Lung microvascular endothelial cell (primary cell): ENCODE results near the gene GRPEL2. TPM values are rescaled to one million over a fixed set of nuclear protein-coding genes. Genes with fewer than 3 reads are reported as not detected.

Source experiments
- DNase-seq, 2 donors: peaks; one replicate each; pipeline versions ENCODE4 v3.0.0 to v3.0.0-alpha.2; 2010; ENCODE audit warnings: low read depth in 2 of 2
- total RNA-seq: library from RNA; depleted of rRNA; stranded (reverse); fragments of >200 nt; gene quantifications from 2 replicates; pipeline ENCODE4 v1.2.1, GENCODE V29; 2014

GRPEL2 gene
- total RNA-seq, 1 donor from 2014 or later: 128 TPM

DNA sequence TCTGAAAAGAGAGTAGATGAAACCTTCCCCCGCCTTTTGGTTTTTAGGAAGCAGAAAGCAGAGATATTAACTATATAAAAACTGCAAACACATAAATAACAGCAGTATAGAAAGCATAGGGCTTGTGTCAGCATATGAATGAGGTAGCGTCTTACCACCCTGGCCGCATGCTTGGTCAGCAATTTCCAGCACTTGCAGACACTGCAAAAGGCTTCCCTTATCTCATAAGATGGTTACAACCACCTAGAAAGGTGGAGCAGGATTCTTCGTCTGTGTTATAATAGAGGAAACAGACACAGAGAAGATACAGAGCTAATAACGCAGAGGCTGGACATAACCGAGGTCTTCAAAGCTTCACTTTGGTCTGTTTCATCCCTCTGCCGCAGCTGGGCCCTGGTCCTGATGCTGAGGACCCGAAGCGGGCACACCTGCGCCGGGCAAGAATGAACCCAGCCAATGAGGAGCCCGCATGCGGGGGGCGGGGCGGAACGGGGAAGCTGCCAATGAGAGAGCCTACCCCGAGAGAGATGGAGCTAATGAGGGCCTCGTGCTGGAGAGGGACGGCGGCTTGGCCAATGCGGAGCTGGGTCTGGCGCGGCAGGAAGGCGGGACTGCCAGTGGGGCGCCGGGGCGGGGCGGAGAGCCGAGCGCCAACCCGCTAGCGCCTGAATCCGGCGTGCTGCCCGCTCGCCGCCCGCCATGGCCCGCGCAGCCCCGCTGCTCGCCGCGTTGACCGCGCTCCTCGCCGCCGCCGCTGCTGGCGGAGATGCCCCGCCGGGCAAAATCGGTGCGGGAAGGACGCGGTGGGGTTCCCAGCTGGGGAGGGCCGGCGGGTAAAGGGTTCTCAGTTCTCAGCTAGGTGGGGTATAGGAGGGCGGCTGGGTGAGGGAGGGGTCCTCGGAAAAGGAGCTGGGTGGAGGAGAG, 12.3 kb downstream of the GRPEL2 start, which contains the start of gene PCYOX1L:
Gene PCYOX1L (plus strand): TSS at position 677 of the 924 bp plus-strand sequence. CDS start 23 bp downstream, at position 700.
- DNase-seq: peak; percentile 95 to 97

DNA sequence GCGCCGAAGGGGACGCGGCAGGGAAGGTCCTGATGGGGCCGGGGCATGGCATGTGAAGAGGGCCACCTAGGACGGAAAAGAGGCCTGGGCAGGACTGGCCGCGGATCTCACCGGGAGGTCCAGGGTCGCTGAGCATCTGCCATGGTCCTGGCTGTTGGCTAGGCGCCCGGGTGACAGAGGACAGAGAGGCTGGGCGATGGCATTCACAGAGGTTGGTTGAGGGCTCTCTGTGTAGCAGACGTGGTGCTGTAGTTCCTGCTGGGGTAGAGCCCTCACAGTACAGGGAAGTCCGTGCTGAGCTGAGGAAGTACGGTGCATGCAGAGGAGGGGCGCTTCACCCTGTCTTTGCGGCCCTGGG, 13.0 kb downstream of the GRPEL2 start:
- DNase-seq: peak; percentile 17 to 78

GRCh38 chr5:149358868-149359495, 13.7 kb downstream of the GRPEL2 start:
- DNase-seq: no peak

DNA sequence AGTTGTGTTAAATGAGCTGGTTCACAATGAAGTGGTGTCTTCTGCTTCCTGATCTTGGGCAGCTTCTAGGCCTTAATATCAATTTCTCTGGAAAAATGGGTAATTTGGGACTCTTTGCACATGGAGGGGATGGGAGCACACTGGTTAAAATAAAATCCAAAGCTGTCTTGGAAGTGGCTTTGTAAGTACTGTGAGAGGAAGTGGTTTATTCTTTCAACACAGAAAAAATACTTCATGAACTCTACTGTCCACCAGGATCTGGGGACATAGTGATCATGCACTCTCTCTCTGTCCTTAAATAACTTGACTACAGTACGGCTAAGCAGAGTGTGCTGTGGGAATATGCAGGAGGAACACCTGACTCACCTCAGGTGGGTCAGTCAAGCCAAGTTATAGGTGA, 15.0 kb downstream of the GRPEL2 start:
- DNase-seq: no peak

DNA sequence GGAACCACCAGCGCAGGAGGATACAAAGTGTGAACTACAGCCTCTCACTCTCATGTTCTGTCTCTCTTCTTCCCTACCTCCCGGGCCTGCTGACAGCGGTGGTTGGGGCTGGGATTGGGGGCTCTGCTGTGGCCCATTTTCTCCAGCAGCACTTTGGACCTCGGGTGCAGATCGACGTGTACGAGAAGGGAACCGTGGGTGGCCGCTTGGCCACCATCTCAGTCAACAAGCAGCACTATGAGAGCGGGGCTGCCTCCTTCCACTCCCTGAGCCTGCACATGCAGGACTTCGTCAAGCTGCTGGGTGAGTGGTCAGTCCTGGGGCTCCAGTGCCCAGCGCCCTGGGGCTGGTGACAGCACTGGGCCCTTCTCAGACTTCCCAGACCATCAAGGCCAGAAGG, 17.2 kb downstream of the GRPEL2 start:
- DNase-seq: no peak

GRCh38 chr5:149363358-149363757, 18.1 kb downstream of the GRPEL2 start:
- no peak for DNase-seq

DNA sequence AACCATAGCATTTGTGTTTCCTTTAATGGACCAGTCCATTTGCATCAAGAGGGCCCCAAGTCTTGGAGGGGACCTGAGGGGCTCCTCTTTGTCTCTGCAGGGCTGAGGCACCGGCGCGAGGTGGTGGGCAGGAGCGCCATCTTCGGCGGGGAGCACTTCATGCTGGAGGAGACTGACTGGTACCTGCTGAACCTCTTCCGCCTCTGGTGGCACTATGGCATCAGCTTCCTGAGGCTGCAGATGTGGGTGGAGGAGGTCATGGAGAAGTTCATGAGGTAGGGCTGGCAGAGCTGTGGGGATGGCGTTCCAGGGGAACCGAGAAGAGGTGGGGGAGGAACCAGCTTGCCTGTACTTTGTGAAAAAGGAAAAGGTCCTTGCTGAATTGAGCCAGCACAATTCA, 18.6 kb downstream of the GRPEL2 start:
- no peak for DNase-seq

GRCh38 chr5:149364719-149365118, 19.4 kb downstream of the GRPEL2 start:
- DNase-seq: no peak

DNA sequence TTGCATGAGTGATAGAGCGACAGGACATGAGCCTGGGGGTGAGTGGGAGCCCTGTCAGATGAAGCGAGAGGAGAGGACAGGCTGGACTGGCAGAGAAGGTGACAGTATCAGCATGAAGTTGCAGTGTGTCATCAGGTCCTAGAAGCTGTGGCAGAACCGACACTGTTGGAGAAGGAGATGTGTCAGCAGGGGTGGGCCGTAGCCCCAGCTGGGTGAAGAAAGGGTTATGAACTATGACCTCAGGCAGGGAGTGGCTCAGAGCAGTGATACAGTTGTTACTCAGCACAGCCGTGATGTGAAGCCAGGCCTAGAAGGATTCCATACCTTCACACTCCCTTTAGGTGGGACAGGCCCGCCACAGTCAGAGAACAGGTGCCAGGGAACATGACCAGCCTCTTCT, 20.1 kb downstream of the GRPEL2 start:
- no peak for DNase-seq

GRCh38 chr5:149366169-149366729, 20.9 kb downstream of the GRPEL2 start:
- no peak for DNase-seq

DNA sequence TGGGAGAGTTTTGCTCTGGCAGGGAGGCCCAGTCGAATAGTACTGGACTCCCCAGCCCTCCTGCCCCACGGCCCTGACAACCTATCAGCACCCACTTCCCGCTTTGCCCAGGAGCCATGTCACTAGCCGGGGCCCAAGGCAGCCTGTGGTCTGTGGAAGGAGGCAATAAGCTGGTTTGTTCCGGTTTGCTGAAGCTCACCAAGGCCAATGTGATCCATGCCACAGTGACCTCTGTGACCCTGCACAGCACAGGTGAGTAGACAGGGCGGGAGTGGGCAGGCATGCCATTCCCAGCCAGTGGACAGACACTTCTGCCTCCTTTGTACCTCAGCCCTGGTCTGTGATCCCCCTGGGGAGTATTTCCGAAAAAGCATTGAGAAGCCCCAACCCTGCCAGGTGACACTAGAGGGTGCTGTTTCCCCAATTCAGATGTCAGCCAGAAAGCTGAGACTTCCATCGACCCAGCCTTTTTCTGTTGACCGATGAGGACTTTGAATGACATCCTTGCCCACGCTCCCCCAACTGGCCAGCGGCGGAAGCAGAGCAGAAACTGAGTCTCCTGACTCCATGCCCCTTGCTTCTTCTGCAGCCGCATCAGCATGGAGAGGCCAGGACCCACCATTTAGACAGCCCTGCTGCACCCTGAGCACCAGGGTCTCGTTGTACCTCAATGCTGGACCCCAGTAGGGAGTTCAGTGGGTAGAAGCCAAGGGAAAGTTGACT, 22.1 kb downstream of the GRPEL2 start:
- peak; percentile 70 to 71 for DNase-seq

DNA sequence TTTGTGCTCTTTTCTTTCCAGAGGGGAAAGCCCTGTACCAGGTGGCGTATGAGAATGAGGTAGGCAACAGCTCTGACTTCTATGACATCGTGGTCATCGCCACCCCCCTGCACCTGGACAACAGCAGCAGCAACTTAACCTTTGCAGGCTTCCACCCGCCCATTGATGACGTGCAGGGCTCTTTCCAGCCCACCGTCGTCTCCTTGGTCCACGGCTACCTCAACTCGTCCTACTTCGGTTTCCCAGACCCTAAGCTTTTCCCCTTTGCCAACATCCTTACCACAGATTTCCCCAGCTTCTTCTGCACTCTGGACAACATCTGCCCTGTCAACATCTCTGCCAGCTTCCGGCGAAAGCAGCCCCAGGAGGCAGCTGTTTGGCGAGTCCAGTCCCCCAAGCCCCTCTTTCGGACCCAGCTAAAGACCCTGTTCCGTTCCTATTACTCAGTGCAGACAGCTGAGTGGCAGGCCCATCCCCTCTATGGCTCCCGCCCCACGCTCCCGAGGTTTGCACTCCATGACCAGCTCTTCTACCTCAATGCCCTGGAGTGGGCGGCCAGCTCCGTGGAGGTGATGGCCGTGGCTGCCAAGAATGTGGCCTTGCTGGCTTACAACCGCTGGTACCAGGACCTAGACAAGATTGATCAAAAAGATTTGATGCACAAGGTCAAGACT, 22.8 kb downstream of the GRPEL2 start:
- DNase-seq: no peak

DNA sequence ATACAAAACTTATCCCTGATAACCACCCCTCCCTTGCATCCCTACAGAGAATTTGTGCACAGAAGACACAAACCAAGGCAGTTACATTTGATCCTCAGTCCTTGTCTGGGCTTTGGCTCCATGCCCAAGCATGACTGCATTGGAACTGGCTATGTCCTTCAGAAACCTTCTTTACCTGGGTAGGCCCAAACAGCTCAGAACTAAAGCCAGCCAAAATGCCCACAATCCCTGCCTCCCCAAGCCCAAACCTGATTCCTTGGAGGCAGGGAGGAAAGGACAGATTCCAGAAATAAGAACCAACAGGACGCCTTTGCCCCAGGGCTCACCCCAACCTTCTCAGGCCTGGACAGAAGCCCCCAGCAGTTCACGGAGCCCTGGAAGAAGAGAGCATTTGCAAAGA, 25.6 kb downstream of the GRPEL2 start:
- DNase-seq: no peak

DNA sequence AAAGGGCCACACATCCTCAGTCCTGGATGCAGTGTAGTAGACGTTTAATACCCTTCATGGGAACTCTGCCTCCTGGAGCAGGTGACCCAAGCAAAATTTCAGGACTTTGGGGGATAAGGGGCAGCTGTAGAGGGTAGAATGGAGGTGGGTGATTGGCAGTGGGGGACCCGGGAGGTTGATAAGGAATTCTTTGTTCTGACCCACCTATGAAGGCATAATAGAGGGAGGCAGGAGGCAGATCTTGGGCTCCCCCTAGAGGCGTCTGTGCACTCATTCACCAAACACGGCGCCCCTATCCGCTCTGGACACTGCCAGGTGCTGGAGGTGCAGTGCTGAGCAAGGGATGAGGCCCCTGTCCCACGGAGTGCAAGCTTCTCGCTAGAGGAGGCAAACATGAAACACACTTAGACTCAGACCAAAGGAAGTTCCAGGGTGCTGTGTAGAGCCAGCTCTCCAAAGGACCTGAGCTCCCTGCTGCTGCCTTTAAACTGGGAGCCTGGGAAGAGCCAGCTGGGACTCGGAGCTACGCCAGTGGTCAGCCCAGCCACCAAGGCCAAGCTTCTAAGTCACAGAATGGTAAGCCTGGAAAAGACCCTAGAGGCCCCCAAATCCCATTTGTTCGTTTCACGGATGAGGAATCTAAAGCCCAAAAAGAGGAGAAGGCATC, 26.1 kb downstream of the GRPEL2 start:
- peak; percentile 65 to 80 for DNase-seq

DNA sequence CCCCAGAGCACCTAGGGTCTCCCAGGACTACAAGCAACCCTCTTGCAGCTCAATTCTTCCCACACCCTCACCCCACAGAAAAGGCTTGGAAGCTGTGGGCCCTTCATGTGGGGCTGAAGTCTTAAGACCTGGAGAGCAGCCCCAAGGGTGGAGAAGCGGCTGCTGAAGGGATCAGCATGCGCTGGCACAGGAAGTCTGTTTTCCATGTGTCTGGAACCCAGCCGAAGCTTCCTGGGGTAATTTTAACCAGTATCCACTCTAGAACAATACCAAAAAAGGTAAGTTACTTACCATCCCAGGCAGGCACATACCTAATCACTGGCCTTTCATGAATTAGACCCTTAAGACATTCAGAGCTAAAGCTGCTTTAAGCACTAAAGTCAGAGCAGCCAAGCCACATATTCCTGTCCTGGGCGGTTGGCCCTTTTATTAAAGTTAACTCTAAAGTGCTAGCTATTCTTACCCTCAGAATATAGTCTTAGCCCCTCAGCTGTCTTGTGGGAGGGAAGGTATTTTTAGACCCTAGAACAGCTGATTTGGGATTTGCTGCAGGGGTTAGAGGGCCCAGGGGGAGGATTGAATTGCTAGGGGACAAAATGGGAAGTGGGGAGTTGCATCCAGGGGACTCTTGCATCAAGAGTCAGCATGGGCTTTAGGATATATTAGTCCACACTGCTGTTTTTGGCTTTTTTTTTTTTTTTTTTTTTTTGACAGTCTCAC, 26.9 kb downstream of the GRPEL2 start:
- no peak for DNase-seq

DNA sequence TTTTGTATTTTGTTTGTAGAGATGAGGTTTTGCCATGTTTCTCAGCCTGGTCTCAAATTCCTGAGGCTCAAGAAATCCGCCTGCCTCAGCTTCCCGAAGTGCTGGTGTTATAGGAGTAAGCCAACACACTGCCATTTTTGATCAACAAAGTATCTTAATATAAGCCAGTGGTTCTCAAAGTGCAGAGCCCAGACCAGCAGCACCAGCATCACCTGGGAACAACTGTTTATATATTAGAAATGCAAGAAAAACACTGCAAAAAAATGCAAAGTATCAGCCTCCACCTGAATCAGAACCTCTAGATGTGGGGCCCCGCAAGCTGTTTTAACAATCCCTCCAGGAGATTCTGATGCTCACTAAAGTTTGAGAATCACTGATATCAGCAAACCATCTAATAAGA, 27.6 kb downstream of the GRPEL2 start:
- DNase-seq: no peak

- no peak for DNase-seq
Observed at GRCh38 chr5:149374303-149374702, 29.0 kb downstream of the GRPEL2 start.

- no peak for DNase-seq
Observed at GRCh38 chr5:149374801-149375200, 29.5 kb downstream of the GRPEL2 start.

GRCh38 chr5:149375434-149375833, 30.1 kb downstream of the GRPEL2 start:
- DNase-seq: no peak

GRCh38 chr5:149376104-149376503, 30.8 kb downstream of the GRPEL2 start:
- DNase-seq: no peak
